ENCODE results near the gene ANAPC4. TPM values are rescaled to one million over a fixed set of nuclear protein-coding genes. Genes with fewer than 3 reads are reported as not detected.

Gene ANAPC4
- total and polyA plus RNA-seq, 2 of the 4 experiments (the other 2 are of a cell fraction): 12.4 to 18.3 TPM

Other genes with a start within 250 kb of the ANAPC4 start
- gene SEPSECS, start 216.8 kb upstream of the ANAPC4 start, total RNA-seq (2012; rRNA removed): 5.0 and 6.7 TPM in 2 replicates
- 1.2 and 1.7 TPM in 2 replicates for gene SEPSECS, start 216.8 kb upstream of the ANAPC4 start, polyA plus RNA-seq (2012; rRNA removed)
- gene PI4K2B, start 143.2 kb upstream of the ANAPC4 start, total RNA-seq (2012; rRNA removed): 6.5 and 25.3 TPM in 2 replicates
- 6.5 and 7.6 TPM in 2 replicates for gene PI4K2B, start 143.2 kb upstream of the ANAPC4 start, polyA plus RNA-seq (2012; rRNA removed)
- gene ZCCHC4, start 64.5 kb upstream of the ANAPC4 start, total RNA-seq (2012; rRNA removed): 8.1 and 11.7 TPM in 2 replicates
- 6.2 and 7.9 TPM in 2 replicates for gene ZCCHC4, start 64.5 kb upstream of the ANAPC4 start, polyA plus RNA-seq (2012; rRNA removed)